Measurements from ENCODE around the gene KLK13. TPM values are rescaled to one million over a fixed set of nuclear protein-coding genes. Genes with fewer than 3 reads are reported as not detected.
A peak's percentile ranks its signal among the peaks of the same experiment; 100 is the strongest.

The KLK13 gene
- total and polyA plus RNA-seq, 2 of the 13 experiments (the other 11 are each of a cell fraction or from before 2014, with no cell fraction given), result 0.09 TPM; not detected in 1

DNA sequence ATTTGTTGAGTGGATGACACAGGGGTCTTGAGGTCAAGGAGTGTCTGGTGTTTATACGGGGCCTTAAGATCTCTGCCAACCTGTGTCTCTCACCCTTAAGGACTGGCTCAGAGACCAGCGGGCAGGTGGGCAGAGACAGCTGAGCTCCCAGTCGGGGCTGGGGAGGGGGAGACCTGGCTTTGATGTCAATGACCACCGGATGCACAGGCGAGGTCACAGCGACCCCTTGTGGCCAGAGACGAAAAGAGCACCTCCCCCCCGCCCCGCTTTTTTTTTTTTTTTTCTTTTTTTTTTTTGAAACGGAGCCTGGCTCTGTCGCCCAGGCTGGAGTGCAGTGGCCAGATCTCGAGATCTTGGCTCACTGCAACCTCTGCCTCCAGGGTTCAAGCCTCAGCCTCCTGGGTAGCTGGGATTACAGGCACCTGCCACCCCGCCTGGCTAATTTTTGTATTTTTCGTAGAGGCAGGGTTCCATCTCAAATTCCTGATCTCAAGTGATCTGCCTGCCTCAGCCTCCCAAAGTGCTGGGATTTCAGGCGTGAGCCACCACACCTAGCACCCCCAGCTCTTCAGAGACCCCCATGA is 29.9 kb upstream of the KLK13 start (continued):
- TF ChIP-seq STAG1 (CRISPR knock-in tag; IDR thresholded peaks at IDR 0.05) (peak; percentile 53), ZNF441 (CRISPR knock-in tag; IDR thresholded peaks at IDR 0.05; ENCODE audit: borderline replicate concordance) (peak; percentile 54; the same call in 1 of the 2 replicates)
- TF ChIP-seq, protein P1, sequence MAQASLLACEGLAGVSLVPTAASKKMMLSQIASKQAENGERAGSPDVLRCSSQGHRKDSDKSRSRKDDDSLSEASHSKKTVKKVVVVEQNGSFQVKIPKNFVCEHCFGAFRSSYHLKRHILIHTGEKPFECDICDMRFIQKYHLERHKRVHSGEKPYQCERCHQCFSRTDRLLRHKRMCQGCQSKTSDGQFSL (CRISPR knock-in tag; IDR thresholded peaks at IDR 0.05), result peak; percentile 73; the same call in 1 of the 2 replicates

DNA sequence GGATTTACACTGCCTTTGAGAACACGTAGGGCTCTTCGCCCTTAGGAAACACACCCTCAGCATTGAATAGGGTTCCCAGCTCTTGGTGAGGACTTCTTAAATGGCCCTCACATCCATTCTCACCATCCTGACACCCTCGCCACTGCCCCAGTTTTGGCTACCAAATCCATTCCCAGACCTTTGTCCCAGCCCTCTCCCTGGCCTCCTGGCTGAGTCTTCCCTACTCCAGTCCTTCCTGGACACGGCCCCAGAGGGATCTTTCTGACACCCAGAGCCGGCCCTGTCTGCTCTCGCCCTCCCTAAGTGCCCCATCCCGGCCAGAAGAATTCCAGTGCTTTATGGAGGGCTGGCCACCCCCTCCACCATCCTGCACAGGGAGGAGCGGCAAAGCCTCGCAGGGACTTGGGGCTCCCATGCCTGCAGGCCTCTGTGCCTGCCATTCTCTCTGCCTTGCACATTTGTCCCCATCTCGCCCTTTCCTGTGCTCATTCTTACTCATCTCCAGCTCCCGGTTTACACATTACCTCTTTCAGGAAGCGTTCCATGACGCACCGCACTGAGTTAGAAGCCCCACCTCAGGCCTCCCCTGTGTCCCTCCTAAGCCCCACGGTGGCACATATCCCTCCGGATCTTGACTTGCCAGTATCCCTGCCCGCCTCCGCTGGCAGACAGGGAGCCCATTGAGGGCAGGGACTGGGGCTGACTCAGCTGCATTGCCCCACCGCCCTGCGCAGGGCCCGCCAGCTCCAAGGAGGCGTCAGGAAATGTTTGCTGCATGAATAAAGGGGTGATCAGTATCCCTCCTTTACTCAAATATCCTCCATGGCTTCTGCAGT is 28.8 kb upstream of the KLK13 start:
- CTCF ChIA-PET (ENCODE audit: low intra/inter-chr PET ratio, low total read pairs), result interaction anchor here (0.9 to 2.1 kb wide), 2 partner anchors 73 to 76 kb away, joined by 3 to 10 read pairs; no protein-coding TSS in a partner anchor
- ATAC-seq (peak; percentile 16; the same call in 1 of the 3 replicates), FAIRE-seq (no peak), DNase-seq (ENCODE audit: low spot score) (no peak)
- POLR2A ChIA-PET, result no interaction called here
- H3K4me2 ChIP-seq (ENCODE audit: low read depth, low read length), result peak overlapping the region; percentile 23; the same call in 1 of the 2 replicates
- no peaks in the 10 kb centered on the region for H3K9me3 ChIP-seq (ENCODE audit: low read length)
- no TSS peak for BruUV-seq (replicated peaks)
- WGBS (ENCODE audit: low lambda C conversion rate), result 63% methylated on average over 22 of the region's 22 CpGs
- H3K79me2 ChIP-seq (ENCODE audit: insufficient read depth, low read length), result no peaks in the 10 kb centered on the region
- H4K20me1 ChIP-seq (ENCODE audit: insufficient read depth, low read length), result no peaks in the 10 kb centered on the region
- H3K4me3 ChIP-seq (replicated peaks in 1 of 3; ENCODE audit: insufficient read depth in 1 of 3, low read depth in 2 of 3, low read length in 3 of 3), result peak overlapping the region in 1 of 3 experiments; percentile 13; a peak in 1 of 6 replicates
- in situ Hi-C loops (cut with HindIII; ENCODE audit: extremely low pct_ligation_motif_present, low pct_unique_long_range_greater_than_20kb), result loop anchor here (5.0 to 25.0 kb wide), 2 partner anchors 76 to 156 kb away; partner anchors contain the start of gene KLK10
- intact Hi-C loops (cut with micrococcal nuclease; ENCODE audit: unreplicated experiment), result loop anchor here (1.0 kb wide), 1 partner anchor 72 kb away; no protein-coding TSS in a partner anchor
- H3K4me1 ChIP-seq (ENCODE audit: insufficient read depth, low read length), result peaks cover 17% of the 10 kb centered on the region
- no peak overlapping the region for H3K9ac ChIP-seq (ENCODE audit: insufficient read depth, low read depth, low read length)
- H3K36me3 ChIP-seq (replicated peaks in 1 of 2; ENCODE audit: control insufficient read depth in 1 of 2, insufficient read depth in 2 of 2, low read length in 2 of 2), result peaks cover 0 to 4% of the 10 kb centered on the region in 2 experiments; a peak in 1 of 5 replicates
- no peak overlapping the region for H2AFZ ChIP-seq (ENCODE audit: low read length)
- peaks cover 0 to 1% of the 10 kb centered on the region in 2 experiments; a peak in 2 of 5 replicates for H3K27me3 ChIP-seq (ENCODE audit: control insufficient read depth in 1 of 2, insufficient read depth in 2 of 2, low read length in 2 of 2)
- H3K27ac ChIP-seq (ENCODE audit: extremely low read length, insufficient read depth, low read length), result no peak overlapping the region
- no peak for TF ChIP-seq ADNP (CRISPR knock-in tag; IDR thresholded peaks at IDR 0.05)
- TF ChIP-seq ZNF441 (CRISPR knock-in tag; IDR thresholded peaks at IDR 0.05; ENCODE audit: borderline replicate concordance), result no peak
- TF ChIP-seq ZSCAN25 (CRISPR knock-in tag; IDR thresholded peaks at IDR 0.05), result no peak
- no peak for TF ChIP-seq TAF15 (IDR thresholded peaks at IDR 0.05; ENCODE audit: low read depth, low read length, poor library complexity, severe bottlenecking)
- no peak for TF ChIP-seq NFE2L1 (CRISPR knock-in tag; IDR thresholded peaks at IDR 0.05; ENCODE audit: borderline replicate concordance)
- TF ChIP-seq HNF4G (IDR thresholded peaks at IDR 0.05; ENCODE audit: borderline replicate concordance, low read depth, low read length), result no peak
- TF ChIP-seq HNF4G (CRISPR knock-in tag; IDR thresholded peaks at IDR 0.05; ENCODE audit: borderline replicate concordance, low read depth), result no peak
- no peak for TF ChIP-seq ATAD3A (CRISPR knock-in tag; IDR thresholded peaks at IDR 0.05)
- TF ChIP-seq, protein P2, sequence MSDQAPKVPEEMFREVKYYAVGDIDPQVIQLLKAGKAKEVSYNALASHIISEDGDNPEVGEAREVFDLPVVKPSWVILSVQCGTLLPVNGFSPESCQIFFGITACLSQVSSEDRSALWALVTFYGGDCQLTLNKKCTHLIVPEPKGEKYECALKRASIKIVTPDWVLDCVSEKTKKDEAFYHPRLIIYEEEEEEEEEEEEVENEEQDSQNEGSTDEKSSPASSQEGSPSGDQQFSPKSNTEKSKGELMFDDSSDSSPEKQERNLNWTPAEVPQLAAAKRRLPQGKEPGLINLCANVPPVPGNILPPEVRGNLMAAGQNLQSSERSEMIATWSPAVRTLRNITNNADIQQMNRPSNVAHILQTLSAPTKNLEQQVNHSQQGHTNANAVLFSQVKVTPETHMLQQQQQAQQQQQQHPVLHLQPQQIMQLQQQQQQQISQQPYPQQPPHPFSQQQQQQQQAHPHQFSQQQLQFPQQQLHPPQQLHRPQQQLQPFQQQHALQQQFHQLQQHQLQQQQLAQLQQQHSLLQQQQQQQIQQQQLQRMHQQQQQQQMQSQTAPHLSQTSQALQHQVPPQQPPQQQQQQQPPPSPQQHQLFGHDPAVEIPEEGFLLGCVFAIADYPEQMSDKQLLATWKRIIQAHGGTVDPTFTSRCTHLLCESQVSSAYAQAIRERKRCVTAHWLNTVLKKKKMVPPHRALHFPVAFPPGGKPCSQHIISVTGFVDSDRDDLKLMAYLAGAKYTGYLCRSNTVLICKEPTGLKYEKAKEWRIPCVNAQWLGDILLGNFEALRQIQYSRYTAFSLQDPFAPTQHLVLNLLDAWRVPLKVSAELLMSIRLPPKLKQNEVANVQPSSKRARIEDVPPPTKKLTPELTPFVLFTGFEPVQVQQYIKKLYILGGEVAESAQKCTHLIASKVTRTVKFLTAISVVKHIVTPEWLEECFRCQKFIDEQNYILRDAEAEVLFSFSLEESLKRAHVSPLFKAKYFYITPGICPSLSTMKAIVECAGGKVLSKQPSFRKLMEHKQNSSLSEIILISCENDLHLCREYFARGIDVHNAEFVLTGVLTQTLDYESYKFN (CRISPR knock-in tag; conservative IDR thresholded peaks at IDR 0.05), result no peak
- TF ChIP-seq FIP1L1 (IDR thresholded peaks at IDR 0.05; ENCODE audit: borderline replicate concordance, insufficient read depth, low read depth, low read length), result no peak
- no peak for TF ChIP-seq TOE1 (CRISPR knock-in tag; IDR thresholded peaks at IDR 0.05)
- TF ChIP-seq, protein P3, sequence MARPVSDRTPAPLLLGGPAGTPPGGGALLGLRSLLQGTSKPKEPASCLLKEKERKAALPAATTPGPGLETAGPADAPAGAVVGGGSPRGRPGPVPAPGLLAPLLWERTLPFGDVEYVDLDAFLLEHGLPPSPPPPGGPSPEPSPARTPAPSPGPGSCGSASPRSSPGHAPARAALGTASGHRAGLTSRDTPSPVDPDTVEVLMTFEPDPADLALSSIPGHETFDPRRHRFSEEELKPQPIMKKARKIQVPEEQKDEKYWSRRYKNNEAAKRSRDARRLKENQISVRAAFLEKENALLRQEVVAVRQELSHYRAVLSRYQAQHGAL (CRISPR knock-in tag; IDR thresholded peaks at IDR 0.05; ENCODE audit: not compliant biosample characterization), result no peak
- TF ChIP-seq HNRNPLL (IDR thresholded peaks at IDR 0.05; ENCODE audit: low read depth, low read length, poor library complexity, severe bottlenecking), result no peak
- no peak for TF ChIP-seq SSRP1 (CRISPR knock-in tag; IDR thresholded peaks at IDR 0.05)
